ENCODE measurements around the gene ARHGAP1.

- no peak for TF ChIP-seq POLR2A (IDR thresholded peaks at IDR 0.05)
- no peak for TF ChIP-seq POLR2AphosphoS5 (IDR thresholded peaks at IDR 0.05)
Observed at GRCh38 chr11:46694072-46694471, 6.3 kb downstream of the ARHGAP1 start.

Measured in spleen (tissue), 3 donors.